H9 (cell line): ENCODE results near the gene MOSMO. TPM values are rescaled to one million over a fixed set of nuclear protein-coding genes. Genes with fewer than 3 reads are reported as not detected.

Experiments
- DNase-seq: peaks from one replicate; pipeline ENCODE4 v3.0.0-alpha.2; 2017
- H2AFZ ChIP-seq: one replicate; pipeline ENCODE4 v1.6.1; 2013; ENCODE audit warnings: mild to moderate bottlenecking, low read length, control low read depth, moderate library complexity
- H2AK5ac ChIP-seq: 2 replicates; pipeline ENCODE4 v1.6.1; 2013; ENCODE audit warnings: low read length, control low read depth, mixed read lengths; ENCODE audit not compliant: insufficient read length
- H2BK120ac ChIP-seq: one replicate; pipeline ENCODE4 v1.6.1; 2013; ENCODE audit warnings: low read depth, mild to moderate bottlenecking, low read length, control low read depth, inconsistent platforms; ENCODE audit not compliant: poor library complexity, severe bottlenecking
- H2BK12ac ChIP-seq: 2 replicates; pipeline ENCODE4 v1.6.1; 2013; ENCODE audit warnings: low read length, control low read depth, mixed read lengths, low read depth; ENCODE audit not compliant: insufficient read length
- H2BK15ac ChIP-seq: 2 replicates; pipeline ENCODE4 v1.6.1; 2013; ENCODE audit warnings: low read depth, low read length, control low read depth
- H2BK20ac ChIP-seq: one replicate; pipeline ENCODE4 v1.6.1; 2013; ENCODE audit warnings: low read depth, mild to moderate bottlenecking, low read length, control low read depth, inconsistent platforms; ENCODE audit not compliant: poor library complexity, severe bottlenecking
- H2BK5ac ChIP-seq: 2 replicates; pipeline ENCODE4 v1.6.1; 2013; ENCODE audit warnings: low read length, control low read depth, mixed read lengths; ENCODE audit not compliant: insufficient read length
- H3K14ac ChIP-seq: 2 replicates; pipeline ENCODE4 v1.6.1; 2013; ENCODE audit warnings: low read length, control low read depth; ENCODE audit not compliant: insufficient read depth
- H3K18ac ChIP-seq: 2 replicates; pipeline ENCODE4 v1.6.1; 2013; ENCODE audit warnings: low read depth, mild to moderate bottlenecking, mixed read lengths, low read length, control low read depth; ENCODE audit not compliant: insufficient read length
- H3K23ac ChIP-seq: 2 replicates; pipeline ENCODE4 v1.6.1; 2013; ENCODE audit warnings: low read length, control low read depth, mixed read lengths, low read depth; ENCODE audit not compliant: insufficient read length
- H3K23me2 ChIP-seq: 2 replicates; pipeline ENCODE4 v1.6.1; 2013; ENCODE audit warnings: low read depth, mild to moderate bottlenecking, mixed read lengths, low read length, control low read depth; ENCODE audit not compliant: insufficient read length, poor library complexity, severe bottlenecking
- H3K27ac ChIP-seq: 2 replicates; pipeline ENCODE4 v1.5.1; 2013; ENCODE audit warnings: low read length, control low read depth, mixed read lengths, low read depth; ENCODE audit not compliant: insufficient read length
- H3K27me3 ChIP-seq: 2 replicates; pipeline ENCODE4 v1.6.1; 2013; ENCODE audit warnings: low read length, control low read depth, inconsistent platforms; ENCODE audit not compliant: insufficient read depth
- H3K4ac ChIP-seq: 2 replicates; pipeline ENCODE4 v1.6.1; 2013; ENCODE audit warnings: low read depth, mild to moderate bottlenecking, control low read depth, inconsistent platforms, low read length, moderate library complexity
- H3K4me1 ChIP-seq: 2 replicates; pipeline ENCODE4 v1.6.1; 2013; ENCODE audit warnings: low read length, control low read depth, inconsistent platforms; ENCODE audit not compliant: insufficient read depth
- H3K4me2 ChIP-seq: 2 replicates; pipeline ENCODE4 v1.6.1; 2013; ENCODE audit warnings: low read length, control low read depth, mixed read lengths; ENCODE audit not compliant: insufficient read length, insufficient read depth
- H3K56ac ChIP-seq: 2 replicates; pipeline ENCODE4 v1.6.1; 2013; ENCODE audit warnings: low read depth, mild to moderate bottlenecking, mixed read lengths, low read length, control low read depth; ENCODE audit not compliant: insufficient read length
- H3K79me1 ChIP-seq: 2 replicates; pipeline ENCODE4 v1.6.1; 2013; ENCODE audit warnings: low read depth, mild to moderate bottlenecking, moderate library complexity, low read length, control low read depth, inconsistent platforms; ENCODE audit not compliant: insufficient read depth, poor library complexity, severe bottlenecking
- H3K79me2 ChIP-seq: 2 replicates; pipeline ENCODE4 v1.6.1; 2013; ENCODE audit warnings: low read length, control low read depth, inconsistent platforms; ENCODE audit not compliant: insufficient read depth
- H3K9ac ChIP-seq: 2 replicates; pipeline ENCODE4 v1.6.1; 2013; ENCODE audit warnings: low read length, control low read depth, mixed read lengths; ENCODE audit not compliant: insufficient read length; ENCODE audit errors: extremely low read depth
- H3K9me3 ChIP-seq: one replicate; pipeline ENCODE4 v1.6.1; 2013; ENCODE audit warnings: low read depth, low read length, inconsistent platforms; ENCODE audit not compliant: control insufficient read depth
- H3T11ph ChIP-seq: one replicate; pipeline ENCODE4 v1.6.1; 2013; ENCODE audit warnings: mild to moderate bottlenecking, low read length, control low read depth, inconsistent platforms
- H4K20me1 ChIP-seq: one replicate; pipeline ENCODE4 v1.6.1; 2013; ENCODE audit not compliant: control insufficient read depth, insufficient read length, insufficient read depth
- H4K5ac ChIP-seq: 2 replicates; pipeline ENCODE4 v1.6.1; 2013; ENCODE audit warnings: low read depth, mild to moderate bottlenecking, mixed read lengths, low read length, control low read depth; ENCODE audit not compliant: insufficient read length
- H4K8ac ChIP-seq: replicated peaks from 2 replicates; pipeline ENCODE4 v1.6.1; 2013; ENCODE audit warnings: low read length, control low read depth, mixed read lengths, low read depth; ENCODE audit not compliant: insufficient read length
- H4K91ac ChIP-seq: 2 replicates; pipeline ENCODE4 v1.6.1; 2013; ENCODE audit warnings: low read depth, mild to moderate bottlenecking, moderate library complexity, mixed read lengths, low read length, control low read depth; ENCODE audit not compliant: insufficient read length
- H3K27ac Mint-ChIP-seq, 3 experiments: 2 replicates in 2 of 3; 3 replicates in 1 of 3; pipeline ENCODE4 v1.8.0; 2020 to 2021; ENCODE audit warnings: mixed read lengths in 3 of 3, mild to moderate bottlenecking in 1 of 3, moderate library complexity in 1 of 3
- H3K27me3 Mint-ChIP-seq: 2 replicates; pipeline ENCODE4 v1.8.0; 2021; ENCODE audit warnings: low read depth, mild to moderate bottlenecking, moderate library complexity, mixed read lengths
- H3K36me3 Mint-ChIP-seq, 3 experiments: 2 replicates in 2 of 3; 3 replicates in 1 of 3; pipeline ENCODE4 v1.8.0; 2020 to 2021; ENCODE audit warnings: low read depth in 3 of 3, mixed read lengths in 3 of 3; ENCODE audit not compliant: insufficient read depth in 1 of 3
- H3K4me1 Mint-ChIP-seq, 2 experiments: 2 replicates each; pipeline ENCODE4 v1.8.0; 2020; ENCODE audit warnings: mixed read lengths in 2 of 2
- H3K4me3 Mint-ChIP-seq, 2 experiments: 2 replicates in 1 of 2; 3 replicates in 1 of 2; pipeline ENCODE4 v1.8.0; 2020 to 2021; ENCODE audit warnings: mild to moderate bottlenecking in 2 of 2, mixed read lengths in 2 of 2, moderate library complexity in 1 of 2
- H3K9me3 Mint-ChIP-seq, 2 experiments: 2 replicates in 1 of 2; 3 replicates in 1 of 2; pipeline ENCODE4 v1.8.0; 2020; ENCODE audit warnings: mild to moderate bottlenecking in 2 of 2, mixed read lengths in 2 of 2, moderate library complexity in 1 of 2
- WGBS: extraction: QIAGEN DNeasy Blood & Tissue Kit; methylation state at CpG from one replicate; pipeline ENCODE4 v1.1.7; 2013; ENCODE audit warnings: missing lambda C conversion rate, low lambda C conversion rate, mixed read lengths; ENCODE audit not compliant: insufficient read length; ENCODE audit errors: extremely low coverage; 5-methylcytosine and 5-hydroxymethylcytosine counted together
- total RNA-seq: library from RNA; stranded (reverse); gene quantifications from 2 replicates; pipeline ENCODE4 v1.2.1, GENCODE V29; 2021
- TF ChIP-seq, protein P1 (sequence below): fragments of 200-600 bp; sonication (generic); conservative IDR thresholded peaks from 3 replicates; pipeline ENCODE4 v1.8.0; 2021; ENCODE audit warnings: antibody characterized with exemption, mild to moderate bottlenecking

The MOSMO gene
- total RNA-seq, 1 experiment from 2014 or later, result 13.5 TPM

DNA sequence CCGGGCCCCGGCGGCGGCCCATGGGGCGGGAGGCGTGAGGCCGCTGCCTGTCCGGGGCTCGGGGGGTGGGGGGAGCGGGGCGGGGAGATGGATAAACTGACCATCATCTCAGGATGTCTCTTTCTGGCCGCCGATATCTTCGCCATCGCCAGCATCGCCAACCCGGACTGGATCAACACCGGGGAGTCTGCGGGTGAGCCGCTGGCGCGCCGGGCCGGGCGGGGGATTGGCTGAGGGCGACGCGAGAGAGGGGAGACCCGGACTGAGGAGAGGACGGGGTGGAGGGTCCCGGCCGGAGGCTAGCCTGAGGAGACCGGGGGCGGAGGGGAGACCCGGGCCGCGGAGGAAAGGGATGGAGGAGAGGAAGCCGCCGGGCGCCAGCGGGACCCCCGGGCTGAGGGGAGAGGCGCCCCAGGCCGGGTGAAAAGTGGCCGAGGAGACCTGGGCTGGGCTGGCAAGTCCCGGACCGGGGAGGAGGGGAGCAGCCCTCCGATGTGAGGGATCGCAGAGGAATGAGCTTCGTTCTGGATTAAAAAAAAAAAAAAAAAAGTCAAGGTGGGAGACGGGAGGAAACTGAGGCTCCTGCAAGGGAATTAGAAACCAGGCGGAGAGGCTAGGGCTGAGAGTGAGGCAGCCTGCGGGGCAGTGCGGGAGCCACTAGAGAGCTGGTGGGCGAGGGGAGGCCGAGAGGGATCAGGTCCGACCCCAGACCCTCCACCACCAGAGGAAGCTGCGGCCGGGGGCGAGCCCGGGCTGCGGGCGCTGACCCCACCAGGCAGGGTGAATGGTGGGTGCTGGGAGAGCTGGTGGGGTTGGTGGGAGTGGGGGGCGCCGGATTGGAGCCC, 526 bp downstream of the MOSMO start:
- Histone ChIP-seq H4K91ac (no peak overlapping the region), H2AK5ac (no peak overlapping the region), H4K20me1 (no peaks in the 10 kb centered on the region), H3K4me1 (peaks cover 3% of the 10 kb centered on the region; the same call in 1 of the 2 replicates), H2BK20ac (no peak overlapping the region), H2AFZ (no peak overlapping the region), H3K9ac (peak overlapping the region; percentile 68), H4K5ac (no peak overlapping the region), H3K27ac (no peak overlapping the region), H2BK5ac (no peak overlapping the region), H2BK15ac (no peak overlapping the region), H3K56ac (no peak overlapping the region), H3K4me2 (peak overlapping the region; percentile 60), H3K27me3 (no peaks in the 10 kb centered on the region; the same call in 1 of the 2 replicates), H3K9me3 (no peaks in the 10 kb centered on the region), H3K79me2 (peaks cover 2% of the 10 kb centered on the region; the same call in 1 of the 2 replicates), H3K79me1 (no peaks in the 10 kb centered on the region), H3K23me2 (peaks cover 17% of the 10 kb centered on the region), H3K4ac (no peak overlapping the region), H3T11ph (no peak overlapping the region), H3K18ac (no peak overlapping the region), H3K23ac (no peak overlapping the region), H4K8ac (no peak overlapping the region), H2BK12ac (no peak overlapping the region), H2BK120ac (no peak overlapping the region), H3K14ac (peak overlapping the region; percentile 61; the same call in 1 of the 2 replicates)
- no peaks in the 10 kb centered on the region; a peak in 1 of 5 replicates for H3K9me3 Mint-ChIP-seq
- no CpG with 5 or more reads among the region's 65 CpGs for WGBS
- peaks cover 15% of the 10 kb centered on the region in 2 experiments for H3K4me1 Mint-ChIP-seq
- H3K4me3 Mint-ChIP-seq, result peak overlapping the region; percentile 91 to 93
- DNase-seq, result no peak
- TF ChIP-seq, protein P1, sequence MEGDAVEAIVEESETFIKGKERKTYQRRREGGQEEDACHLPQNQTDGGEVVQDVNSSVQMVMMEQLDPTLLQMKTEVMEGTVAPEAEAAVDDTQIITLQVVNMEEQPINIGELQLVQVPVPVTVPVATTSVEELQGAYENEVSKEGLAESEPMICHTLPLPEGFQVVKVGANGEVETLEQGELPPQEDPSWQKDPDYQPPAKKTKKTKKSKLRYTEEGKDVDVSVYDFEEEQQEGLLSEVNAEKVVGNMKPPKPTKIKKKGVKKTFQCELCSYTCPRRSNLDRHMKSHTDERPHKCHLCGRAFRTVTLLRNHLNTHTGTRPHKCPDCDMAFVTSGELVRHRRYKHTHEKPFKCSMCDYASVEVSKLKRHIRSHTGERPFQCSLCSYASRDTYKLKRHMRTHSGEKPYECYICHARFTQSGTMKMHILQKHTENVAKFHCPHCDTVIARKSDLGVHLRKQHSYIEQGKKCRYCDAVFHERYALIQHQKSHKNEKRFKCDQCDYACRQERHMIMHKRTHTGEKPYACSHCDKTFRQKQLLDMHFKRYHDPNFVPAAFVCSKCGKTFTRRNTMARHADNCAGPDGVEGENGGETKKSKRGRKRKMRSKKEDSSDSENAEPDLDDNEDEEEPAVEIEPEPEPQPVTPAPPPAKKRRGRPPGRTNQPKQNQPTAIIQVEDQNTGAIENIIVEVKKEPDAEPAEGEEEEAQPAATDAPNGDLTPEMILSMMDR, result no peak
- peak overlapping the region in 2 of 3 experiments; percentile 48 to 68; a peak in 3 of 7 replicates for H3K27ac Mint-ChIP-seq
- peaks cover 17% of the 10 kb centered on the region for H3K27me3 Mint-ChIP-seq
- H3K36me3 Mint-ChIP-seq, result no peaks in the 10 kb centered on the region
